HG03520 (cell line): ENCODE results near the gene ITIH1.
"Not testable (repeated sequence)": the region's sequence is repeated elsewhere in the genome, so short reads cannot be mapped to it uniquely, and the experiment has no call there.

Experiments
- ATAC-seq: cut with Tn5 transposase; IDR thresholded peaks from one replicate; pipeline ENCODE4 v1.9.1; 2021; ENCODE audit warnings: mild to moderate bottlenecking, moderate library complexity; ENCODE audit not compliant: unreplicated experiment

ITIH1 gene

GRCh38 chr3:52777127-52777958 lies at the start of gene ITIH1:
Gene ITIH1 (plus strand): TSS chr3:52777599. CDS start chr3:52777616, 17 bp downstream.
- ATAC-seq: no peak

- not testable (repeated sequence) for ATAC-seq
Observed at GRCh38 chr3:52728753-52729152, 48.6 kb upstream of the ITIH1 start.

GRCh38 chr3:52730681-52731080 lies 46.7 kb upstream of the ITIH1 start:
- ATAC-seq: no peak

GRCh38 chr3:52731590-52731989 lies 45.8 kb upstream of the ITIH1 start:
- ATAC-seq: no peak

- ATAC-seq: no peak
Observed at GRCh38 chr3:52733256-52733891, 44.0 kb upstream of the ITIH1 start.

GRCh38 chr3:52739730-52740129 lies 37.7 kb upstream of the ITIH1 start:
- no peak for ATAC-seq

GRCh38 chr3:52742418-52743041 lies 34.9 kb upstream of the ITIH1 start:
- ATAC-seq: no peak

GRCh38 chr3:52743152-52743551 lies 34.2 kb upstream of the ITIH1 start:
- ATAC-seq: no peak

- ATAC-seq: no peak
Observed at GRCh38 chr3:52743721-52744120, 33.7 kb upstream of the ITIH1 start.

GRCh38 chr3:52752045-52752660 lies 25.2 kb upstream of the ITIH1 start:
- no peak for ATAC-seq

GRCh38 chr3:52754373-52754772 lies 23.0 kb upstream of the ITIH1 start:
- no peak for ATAC-seq

- ATAC-seq: no peak
Observed at GRCh38 chr3:52756141-52756540, 21.3 kb upstream of the ITIH1 start.

- no peak for ATAC-seq
Observed at GRCh38 chr3:52763466-52763865, 13.9 kb upstream of the ITIH1 start.

GRCh38 chr3:52769786-52770455 lies 7.5 kb upstream of the ITIH1 start:
- no peak for ATAC-seq

GRCh38 chr3:52770496-52771333 lies 6.7 kb upstream of the ITIH1 start, which contains the start of gene NEK4:
Gene NEK4 (minus strand): TSS chr3:52770940. CDS start chr3:52770746, 194 bp downstream.
- ATAC-seq: peak; percentile 90

GRCh38 chr3:52771334-52771681 lies 6.1 kb upstream of the ITIH1 start:
- no peak for ATAC-seq

- no peak for ATAC-seq
Observed at GRCh38 chr3:52771702-52772101, 5.7 kb upstream of the ITIH1 start.

- ATAC-seq: no peak
Observed at GRCh38 chr3:52773361-52774065, 3.9 kb upstream of the ITIH1 start.

GRCh38 chr3:52774066-52774713 lies 3.2 kb upstream of the ITIH1 start:
- ATAC-seq: no peak
